Kidney (tissue), 22 donors: ENCODE results near the gene BMP4. TPM values are rescaled to one million over a fixed set of nuclear protein-coding genes. Genes with fewer than 3 reads are reported as not detected.
A peak's percentile ranks its signal among the peaks of the same experiment; 100 is the strongest.

Experiments
- DNase-seq, 5 donors: peaks; one replicate each; pipeline ENCODE4 v3.0.0-alpha.2; 2013 to 2020
- FAIRE-seq: peaks from 2 replicates; lab custom pipeline; 2012; peaks lifted over from hg19 to GRCh38; lab: Jason Lieb, UNC
- H3K27ac ChIP-seq, 2 donors: one replicate each; pipeline ENCODE4 v1.7.0; 2013; ENCODE audit warnings: low read depth in 2 of 2, low read length in 2 of 2, inconsistent platforms in 1 of 2
- H3K27me3 ChIP-seq: one replicate; pipeline ENCODE4 v1.7.1; 2013; ENCODE audit warnings: low read length, inconsistent platforms; ENCODE audit not compliant: control insufficient read depth, insufficient read depth
- H3K36me3 ChIP-seq, 3 donors: one replicate each; pipeline versions ENCODE4 v1.7.0 to v1.7.1; 2013; ENCODE audit warnings: low read length in 3 of 3, control low read depth in 1 of 3, inconsistent platforms in 1 of 3; ENCODE audit not compliant: insufficient read depth in 3 of 3, control insufficient read depth in 2 of 3
- H3K4me1 ChIP-seq, 3 donors: one replicate each; pipeline versions ENCODE4 v1.7.0 to v1.7.1; 2013; ENCODE audit warnings: low read length in 3 of 3, inconsistent platforms in 1 of 3, low read depth in 1 of 3; ENCODE audit not compliant: control insufficient read depth in 2 of 3, insufficient read depth in 2 of 3
- H3K4me3 ChIP-seq, 3 donors: one replicate each; pipeline versions ENCODE4 v1.7.0 to v1.8.1; 2013; ENCODE audit warnings: low read length in 3 of 3, control low read depth in 1 of 3, inconsistent platforms in 1 of 3
- H3K9ac ChIP-seq, 3 donors: one replicate each; pipeline versions ENCODE4 v1.7.0 to v1.7.1; 2013; ENCODE audit warnings: low read length in 3 of 3, control low read depth in 1 of 3, inconsistent platforms in 1 of 3
- H3K9me3 ChIP-seq, 3 donors: one replicate each; pipeline versions ENCODE4 v1.7.0 to v1.7.1; 2013; ENCODE audit warnings: low read length in 3 of 3, control low read depth in 1 of 3, inconsistent platforms in 1 of 3; ENCODE audit not compliant: control insufficient read depth in 2 of 3, insufficient read depth in 1 of 3
- intact Hi-C: fragments of 100-400 bp; cut with DNase I; formaldehyde crosslinking; loops from one replicate; pipeline ENCODE4 v1.11.1; 2022
- long read RNA-seq, 10 donors: library from polyadenylated mRNA in 1 of 10; unstranded in 1 of 10; transcript quantifications; one replicate each; pipeline ENCODE4 v2.0.0 and lab custom pipeline, GENCODE V29; 2021 to 2026
- polyA plus RNA-seq: library from polyadenylated mRNA; stranded (reverse); fragments of 350-450 nt; fragmentation: Illumina TruSeq; extraction: RNeasy Lipid Tissue Mini Kit (QIAGEN cat#74804); gene quantifications from one replicate; pipeline ENCODE4 v1.2.3, GENCODE V29; 2014; ENCODE audit warnings: low read depth, low replicate concordance; ENCODE audit not compliant: insufficient read depth
- total RNA-seq: library from RNA; stranded (reverse); fragmentation: NEBNext Ultra II Directional; extraction: Animal tissue kit (Norgen Biotek cat#: 25700); gene quantifications from one replicate; pipeline ENCODE4 v1.2.1, GENCODE V29; 2021
- TF ChIP-seq, protein P1 (sequence below): IDR thresholded peaks from 3 replicates; pipeline ENCODE4 v1.5.1; 2012; ENCODE audit warnings: mild to moderate bottlenecking, moderate library complexity, borderline replicate concordance; ENCODE audit not compliant: insufficient read depth; ENCODE audit errors: extremely low read depth
- donor health status: control.
- donor health status: control.
- donor health status: control.
- donor health status: control.
- donor health status: control.
- donor health status: DM: yes; HTN: yes; CAD: no.
- donor health status: Normal renal cell carcinoma (clear cell type).

Gene BMP4
- total RNA-seq (11.2 TPM), polyA plus RNA-seq (9.9 TPM)
- long read RNA-seq, donor 1, transcript BMP4-201 (4 exons, 1,917 nt) = major isoform, 6 of 10 reads
- long read RNA-seq, donor 1, partial matches to known transcripts = 0 of 10 reads
- long read RNA-seq, donor 1, other reads (novel, unspliced or antisense) = 0 of 10 reads
- long read RNA-seq, donor 2, partial matches to known transcripts = 0 of 8 reads
- long read RNA-seq, donor 2, other reads (novel, unspliced or antisense) = 0 of 8 reads
- long read RNA-seq, donor 3, partial matches to known transcripts = 0 of 11 reads
- long read RNA-seq, donor 3, other reads (novel, unspliced or antisense) = 0 of 11 reads
- long read RNA-seq, donor 4, partial matches to known transcripts = 0 of 10 reads
- long read RNA-seq, donor 4, other reads (novel, unspliced or antisense) = 0 of 10 reads
- long read RNA-seq, donor 5, partial matches to known transcripts = 0 of 2 reads
- long read RNA-seq, donor 5, other reads (novel, unspliced or antisense) = 0 of 2 reads
- long read RNA-seq, donor 6, partial matches to known transcripts = 0 of 9 reads
- long read RNA-seq, donor 6, other reads (novel, unspliced or antisense) = 0 of 9 reads
- long read RNA-seq, donor 7, partial matches to known transcripts = 1 of 12 reads
- long read RNA-seq, donor 7, other reads (novel, unspliced or antisense) = 3 of 12 reads
- long read RNA-seq, donor 8, partial matches to known transcripts = 0 of 12 reads
- long read RNA-seq, donor 8, other reads (novel, unspliced or antisense) = 0 of 12 reads
- long read RNA-seq, donor 9, partial matches to known transcripts = 0 of 5 reads
- long read RNA-seq, donor 9, other reads (novel, unspliced or antisense) = 0 of 5 reads
- long read RNA-seq, donor 10, transcript BMP4-201 (4 exons, 1,917 nt) = major isoform, 5 of 10 reads
- long read RNA-seq, donor 10, partial matches to known transcripts = 0 of 10 reads
- long read RNA-seq, donor 10, other reads (novel, unspliced or antisense) = 0 of 10 reads

DNA sequence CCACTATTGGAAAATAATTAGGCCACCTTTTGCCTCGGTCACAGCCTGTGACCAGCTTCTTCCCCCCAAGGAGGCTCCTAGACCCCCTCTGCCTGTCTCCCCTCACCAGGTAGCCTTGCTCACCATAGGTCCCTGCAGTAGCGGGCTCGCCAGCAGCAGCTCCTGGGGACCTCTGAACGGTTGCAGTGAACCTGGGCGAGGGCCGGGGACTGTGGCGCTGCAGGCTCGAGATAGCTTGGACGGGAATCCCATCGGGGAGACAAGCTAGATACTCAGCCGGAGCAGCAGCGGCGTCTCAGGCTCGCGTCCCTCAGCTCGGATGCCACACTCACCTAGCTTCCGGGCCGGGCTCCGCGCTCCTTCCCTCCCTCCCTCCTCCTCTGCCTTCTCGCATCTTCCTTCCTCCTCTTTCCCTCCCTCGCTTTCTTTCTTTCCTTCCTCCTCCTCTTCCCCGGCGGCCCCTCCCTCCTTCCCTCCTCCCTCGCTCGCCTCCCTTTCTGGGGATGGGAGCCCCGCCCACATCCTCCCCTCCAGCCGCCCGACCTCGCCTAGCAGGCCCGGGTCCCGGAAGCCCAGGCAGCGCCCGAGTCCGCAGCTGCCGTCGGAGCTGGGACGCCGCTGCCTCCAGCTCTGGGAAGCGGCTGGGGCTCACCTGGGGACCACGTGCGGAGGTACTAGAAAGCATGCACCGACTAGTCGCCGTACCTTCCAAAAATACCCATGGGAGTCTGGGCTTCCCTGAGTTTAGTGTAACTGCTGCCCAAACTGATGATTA is at the start of gene BMP4:
BMP4 (minus strand) TSS at position 399 of the 775 bp plus-strand sequence. CDS start 4,603 bp downstream, outside the sequence.
- Histone ChIP-seq H3K9me3 (no peaks in the 10 kb centered on the region), H3K4me1 (peaks cover 0 to 20% (median 16%) of the 10 kb centered on the region in 3 donors), H3K9ac (peak within 1 kb of the TSS; percentile 63 to 78 (median 69)), H3K27me3 (no peaks in the 10 kb centered on the region), H3K27ac (peak within 1 kb of the TSS; percentile 36 to 80), H3K36me3 (no peaks in the 10 kb centered on the region), H3K4me3 (peak within 1 kb of the TSS; percentile 67 to 76 (median 72))
- intact Hi-C loops = no loop called here
- DNase-seq = peak; percentile 88 to 96 (median 93)
- no peak for FAIRE-seq
- TF ChIP-seq, protein P1, sequence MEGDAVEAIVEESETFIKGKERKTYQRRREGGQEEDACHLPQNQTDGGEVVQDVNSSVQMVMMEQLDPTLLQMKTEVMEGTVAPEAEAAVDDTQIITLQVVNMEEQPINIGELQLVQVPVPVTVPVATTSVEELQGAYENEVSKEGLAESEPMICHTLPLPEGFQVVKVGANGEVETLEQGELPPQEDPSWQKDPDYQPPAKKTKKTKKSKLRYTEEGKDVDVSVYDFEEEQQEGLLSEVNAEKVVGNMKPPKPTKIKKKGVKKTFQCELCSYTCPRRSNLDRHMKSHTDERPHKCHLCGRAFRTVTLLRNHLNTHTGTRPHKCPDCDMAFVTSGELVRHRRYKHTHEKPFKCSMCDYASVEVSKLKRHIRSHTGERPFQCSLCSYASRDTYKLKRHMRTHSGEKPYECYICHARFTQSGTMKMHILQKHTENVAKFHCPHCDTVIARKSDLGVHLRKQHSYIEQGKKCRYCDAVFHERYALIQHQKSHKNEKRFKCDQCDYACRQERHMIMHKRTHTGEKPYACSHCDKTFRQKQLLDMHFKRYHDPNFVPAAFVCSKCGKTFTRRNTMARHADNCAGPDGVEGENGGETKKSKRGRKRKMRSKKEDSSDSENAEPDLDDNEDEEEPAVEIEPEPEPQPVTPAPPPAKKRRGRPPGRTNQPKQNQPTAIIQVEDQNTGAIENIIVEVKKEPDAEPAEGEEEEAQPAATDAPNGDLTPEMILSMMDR = no peak

- intact Hi-C loops = no loop called here
- TF ChIP-seq, protein P1 = no peak
- Histone ChIP-seq H3K27me3 (no peaks in the 10 kb centered on the region), H3K36me3 (no peaks in the 10 kb centered on the region), H3K9me3 (no peaks in the 10 kb centered on the region), H3K27ac (no peak overlapping the region), H3K9ac (no peak overlapping the region), H3K4me3 (no peak overlapping the region), H3K4me1 (no peaks in the 10 kb centered on the region)
- no peak for FAIRE-seq
- DNase-seq = peak in 1 of 5 donors; percentile 36
Measured at GRCh38 chr14:54003064-54003463, 46.4 kb upstream of the BMP4 start.

DNA sequence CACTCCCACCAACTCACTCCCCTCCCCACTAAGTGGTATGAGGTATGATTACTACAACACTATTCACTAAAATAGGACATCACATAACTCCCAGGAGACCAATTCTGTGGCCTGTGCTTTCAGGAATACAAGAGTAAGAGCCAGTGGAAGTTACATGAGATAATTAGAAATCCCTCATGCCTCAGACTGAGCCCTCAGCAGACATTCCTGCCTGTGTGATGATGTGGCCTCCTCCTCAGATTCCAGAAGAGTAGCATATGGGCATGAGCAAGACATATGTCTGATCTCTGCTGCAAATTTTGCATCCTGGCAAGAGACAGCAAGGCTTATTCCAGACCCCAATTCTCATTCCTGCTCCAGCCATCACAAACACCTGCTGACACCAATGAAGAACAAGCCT is 46.0 kb upstream of the BMP4 start:
- Histone ChIP-seq H3K4me1 (no peaks in the 10 kb centered on the region), H3K9me3 (no peaks in the 10 kb centered on the region), H3K36me3 (no peaks in the 10 kb centered on the region), H3K27ac (no peak overlapping the region), H3K27me3 (no peaks in the 10 kb centered on the region), H3K9ac (no peak overlapping the region), H3K4me3 (no peak overlapping the region)
- TF ChIP-seq, protein P1 = no peak
- intact Hi-C loops = no loop called here
- DNase-seq (peak in 1 of 5 donors; percentile 12), FAIRE-seq (no peak)
